ENCODE measurements around the gene RAD54L.

DNA sequence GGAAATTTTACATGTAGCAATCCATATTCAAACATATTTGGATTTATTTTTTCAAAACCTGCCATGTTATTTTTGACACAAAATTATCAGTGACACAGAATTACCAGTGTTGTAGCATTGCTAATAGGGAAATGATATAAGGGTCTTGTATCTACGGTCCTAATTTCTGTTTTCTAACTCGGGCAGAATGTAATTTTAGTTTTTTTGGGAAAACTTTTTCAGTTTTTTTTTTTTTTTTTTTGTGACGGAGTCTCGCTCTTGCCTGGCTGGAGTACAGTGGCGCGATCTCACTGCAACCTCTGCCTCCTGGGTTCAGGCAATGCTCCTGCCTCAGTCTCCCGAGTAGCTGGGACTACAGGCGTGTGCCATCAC lies 58.6 kb downstream of the RAD54L start:
- no peak for TF ChIP-seq CTCF (IDR thresholded peaks at IDR 0.05)
- no peak for TF ChIP-seq POLR2A (IDR thresholded peaks at IDR 0.05)
- no peak for TF ChIP-seq EP300 (IDR thresholded peaks at IDR 0.05)
- TF ChIP-seq POLR2AphosphoS5 (IDR thresholded peaks at IDR 0.05), result no peak
